Small intestine (tissue), 7 donors: ENCODE results near the gene RASSF3. TPM values are rescaled to one million over a fixed set of nuclear protein-coding genes. Genes with fewer than 3 reads are reported as not detected.
"Not testable (repeated sequence)": the region's sequence is repeated elsewhere in the genome, so short reads cannot be mapped to it uniquely, and the experiment has no call there.

Experiments used
- DNase-seq, 2 donors: peaks; one replicate each; pipeline versions ENCODE4 v3.0.0 to v3.0.0-alpha.2; 2013
- FAIRE-seq: peaks from 2 replicates; lab custom pipeline; 2012; peaks lifted over from hg19 to GRCh38; lab: Jason Lieb, UNC
- H3K27ac ChIP-seq, 3 donors: one replicate each; pipeline ENCODE4 v1.5.1; 2013; ENCODE audit warnings: low read length in 2 of 3, mild to moderate bottlenecking in 2 of 3, control low read depth in 1 of 3, inconsistent platforms in 1 of 3, low read depth in 1 of 3, moderate library complexity in 1 of 3
- H3K27me3 ChIP-seq, 3 donors: one replicate each; pipeline ENCODE4 v1.6.1; 2013; ENCODE audit warnings: low read length in 3 of 3, inconsistent platforms in 1 of 3; ENCODE audit not compliant: control insufficient read depth in 3 of 3, insufficient read depth in 3 of 3
- H3K36me3 ChIP-seq, 3 donors: one replicate each; pipeline ENCODE4 v1.6.1; 2013; ENCODE audit warnings: low read length in 3 of 3, inconsistent platforms in 1 of 3, low read depth in 1 of 3, mild to moderate bottlenecking in 1 of 3, moderate library complexity in 1 of 3; ENCODE audit not compliant: control insufficient read depth in 3 of 3, insufficient read depth in 2 of 3
- H3K4me1 ChIP-seq, 3 donors: one replicate each; pipeline ENCODE4 v1.6.1; 2013; ENCODE audit warnings: low read length in 2 of 3, inconsistent platforms in 1 of 3, low read depth in 1 of 3, mild to moderate bottlenecking in 1 of 3, moderate library complexity in 1 of 3; ENCODE audit not compliant: control insufficient read depth in 3 of 3, insufficient read depth in 2 of 3
- H3K4me3 ChIP-seq, 3 donors: one replicate each; pipeline ENCODE4 v1.5.1; 2013; ENCODE audit warnings: low read length in 3 of 3, control low read depth in 1 of 3, inconsistent platforms in 1 of 3, low read depth in 1 of 3, mild to moderate bottlenecking in 1 of 3, moderate library complexity in 1 of 3
- H3K9me3 ChIP-seq, 2 donors: one replicate each; pipeline ENCODE4 v1.6.1; 2013; ENCODE audit warnings: low read depth in 1 of 2, low read length in 1 of 2; ENCODE audit not compliant: control insufficient read depth in 2 of 2, insufficient read depth in 1 of 2
- WGBS, 3 donors: extraction: QIAGEN DNeasy Blood & Tissue Kit; methylation state at CpG; one replicate each; pipeline ENCODE4 v1.1.7; 2013; 5-methylcytosine and 5-hydroxymethylcytosine counted together
- polyA plus RNA-seq, 4 donors: library from polyadenylated mRNA; stranded (reverse) in 3 of 4; unstranded in 1 of 4; fragments of 200-250 nt in 3 of 4; fragments of 120-200 nt in 1 of 4; gene quantifications; one replicate each; pipeline versions ENCODE4 v1.2.1 to v1.2.3, GENCODE V29; 2013
- donor health status: healthy with polysubstance abuse.
- donor health status: control.
- donor health status: control.
- donor health status: Bipolar disorder and iron deficiency.
- donor health status: healthy.

Gene RASSF3
- polyA plus RNA-seq, 4 donors = 14.9 to 23.3 (median 21.9) TPM

DNA sequence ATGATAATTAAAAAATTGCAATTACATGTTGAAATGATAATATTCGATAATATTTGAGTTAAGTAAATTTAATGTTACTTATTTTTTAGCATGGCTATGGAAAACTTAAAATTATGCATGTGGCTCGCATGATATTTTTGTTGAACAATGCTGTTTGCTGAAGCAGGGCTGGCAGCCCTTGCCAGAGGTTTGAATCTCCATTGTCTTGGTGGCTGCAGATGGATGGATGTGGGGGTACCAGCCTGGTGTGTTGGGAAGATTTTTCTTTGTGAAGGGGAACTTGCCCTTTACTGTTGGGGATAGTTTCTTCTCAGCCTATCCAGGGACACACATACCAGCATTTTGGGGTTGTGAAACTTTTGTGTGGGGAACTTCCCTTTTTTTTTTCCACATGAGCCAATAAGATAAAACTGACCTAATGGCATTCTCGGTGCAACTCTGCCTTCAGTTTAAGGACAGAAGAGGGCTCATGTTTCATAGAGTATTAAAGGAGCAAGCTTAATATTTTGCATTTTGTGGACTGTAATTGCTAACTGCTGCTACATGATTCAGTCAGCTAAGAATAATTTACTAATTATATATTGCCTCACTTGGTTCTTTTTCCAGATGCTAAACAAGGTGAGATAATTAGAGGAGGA is 8.8 kb downstream of the RASSF3 start:
- Histone ChIP-seq H3K36me3 (peaks cover 0 to 9% (median 0%) of the 10 kb centered on the region in 3 donors), H3K4me1 (peaks cover 0 to 7% (median 0%) of the 10 kb centered on the region in 3 donors), H3K27ac (no peak overlapping the region), H3K9me3 (no peaks in the 10 kb centered on the region), H3K4me3 (no peak overlapping the region), H3K27me3 (no peaks in the 10 kb centered on the region)
- WGBS, 3 donors = 73 to 86% (median 78%) methylated on average over 3 of the region's 3 CpGs
- no peak for DNase-seq
- FAIRE-seq = no peak

DNA sequence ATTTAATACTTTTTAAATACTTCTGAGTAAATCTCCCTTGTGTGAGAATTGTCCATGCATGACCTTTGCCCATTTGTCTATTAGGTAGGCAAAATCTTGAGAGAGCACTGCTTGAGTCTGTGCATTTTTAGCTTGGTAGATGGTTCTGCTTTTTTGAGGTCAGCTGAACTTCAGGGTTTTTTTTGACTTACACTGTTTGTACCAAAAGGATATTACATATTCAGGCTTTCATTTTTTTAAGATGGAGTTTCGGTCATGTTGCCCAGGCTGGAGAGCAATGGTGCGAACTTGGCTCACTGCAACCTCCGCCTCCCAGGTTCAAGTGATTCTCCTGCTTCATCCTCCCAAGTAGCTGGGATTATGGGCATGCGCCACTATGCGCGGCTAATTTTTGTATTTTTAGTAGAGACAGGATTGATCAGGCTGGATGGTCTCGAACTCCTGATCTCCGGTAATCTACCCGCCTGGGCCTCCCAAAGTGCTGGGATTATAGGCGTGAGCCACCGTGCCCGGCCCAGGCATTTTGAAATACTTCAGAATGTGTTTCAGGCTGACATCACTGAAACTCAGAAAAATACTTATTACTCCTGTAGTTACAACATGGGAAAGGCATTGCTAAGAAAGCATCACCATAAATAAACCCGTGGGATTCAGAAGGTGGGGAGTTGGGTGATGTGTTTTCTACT is 11.1 kb downstream of the RASSF3 start:
- Histone ChIP-seq H3K27me3 (no peaks in the 10 kb centered on the region), H3K27ac (peak overlapping the region in 2 of 3 donors; percentile 20 to 70), H3K36me3 (peaks cover 0 to 3% (median 0%) of the 10 kb centered on the region in 3 donors), H3K9me3 (no peaks in the 10 kb centered on the region), H3K4me1 (peaks cover 2 to 17% (median 14%) of the 10 kb centered on the region in 3 donors), H3K4me3 (no peak overlapping the region)
- WGBS, 3 donors = 82 to 98% (median 92%) methylated on average over 13 of the region's 13 CpGs
- FAIRE-seq (no peak), DNase-seq (no peak)

GRCh38 chr12:64624035-64624434 is 13.7 kb downstream of the RASSF3 start:
- Histone ChIP-seq H3K4me3 (no peak overlapping the region), H3K27me3 (no peaks in the 10 kb centered on the region), H3K4me1 (peaks cover 2 to 24% (median 14%) of the 10 kb centered on the region in 3 donors), H3K27ac (no peak overlapping the region), H3K9me3 (no peaks in the 10 kb centered on the region), H3K36me3 (peaks cover 0 to 5% (median 0%) of the 10 kb centered on the region in 3 donors)
- no peak for DNase-seq
- WGBS, 3 donors = 94 to 97% (median 96%) methylated on average over 4 of the region's 4 CpGs
- FAIRE-seq = no peak

DNA sequence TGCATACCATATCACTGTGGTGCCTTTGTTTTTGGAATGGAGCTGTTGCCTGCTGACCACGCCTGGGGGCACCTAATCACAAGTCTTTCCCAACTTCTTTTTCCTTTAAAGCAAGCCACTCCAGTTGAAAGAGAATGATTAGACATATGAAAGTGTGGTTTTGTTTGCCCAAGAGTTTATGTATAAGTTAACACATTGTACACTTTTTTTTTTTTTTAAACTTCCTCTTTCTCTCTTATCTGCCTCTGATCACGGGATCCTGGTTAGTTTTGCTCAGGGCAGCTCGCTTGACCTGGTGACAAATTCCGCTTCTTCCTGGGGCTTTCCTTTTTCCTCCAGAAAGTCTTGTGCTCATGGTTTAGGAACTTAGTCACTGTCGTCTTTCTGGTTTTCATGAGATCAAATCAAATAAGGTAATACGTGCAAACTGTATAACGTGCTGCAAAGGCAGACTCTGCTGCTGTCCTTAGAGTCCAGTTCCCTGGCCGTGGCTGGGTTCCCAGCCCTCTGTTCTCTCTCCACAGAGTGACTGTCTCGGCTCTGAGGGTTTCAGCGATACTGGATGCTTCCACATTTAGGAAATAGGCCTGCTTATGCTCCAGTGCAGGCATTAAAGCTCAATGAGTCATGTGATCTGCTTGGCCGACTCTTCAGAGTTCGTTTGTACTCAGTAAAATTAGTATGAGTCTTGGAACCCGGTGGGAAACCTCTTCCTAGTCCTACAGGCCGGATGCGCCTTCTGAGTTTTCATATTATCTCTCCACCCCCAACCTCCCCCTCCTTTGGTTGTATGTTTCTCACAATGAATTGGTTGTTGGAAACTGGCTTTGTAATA is 15.2 kb downstream of the RASSF3 start:
- peak; percentile 80 to 92 for DNase-seq
- FAIRE-seq = no peak
- H3K36me3 ChIP-seq = peaks cover 0 to 11% (median 0%) of the 10 kb centered on the region in 3 donors
- H3K4me1 ChIP-seq = peaks cover 2 to 24% (median 14%) of the 10 kb centered on the region in 3 donors
- no peaks in the 10 kb centered on the region for H3K9me3 ChIP-seq
- 9 to 18% (median 10%) methylated on average over 15 of the region's 15 CpGs for WGBS, 3 donors
- peak overlapping the region in 2 of 3 donors; percentile 29 to 41 for H3K4me3 ChIP-seq
- H3K27me3 ChIP-seq = no peaks in the 10 kb centered on the region
- peak overlapping the region; percentile 78 to 99 (median 94) for H3K27ac ChIP-seq

DNA sequence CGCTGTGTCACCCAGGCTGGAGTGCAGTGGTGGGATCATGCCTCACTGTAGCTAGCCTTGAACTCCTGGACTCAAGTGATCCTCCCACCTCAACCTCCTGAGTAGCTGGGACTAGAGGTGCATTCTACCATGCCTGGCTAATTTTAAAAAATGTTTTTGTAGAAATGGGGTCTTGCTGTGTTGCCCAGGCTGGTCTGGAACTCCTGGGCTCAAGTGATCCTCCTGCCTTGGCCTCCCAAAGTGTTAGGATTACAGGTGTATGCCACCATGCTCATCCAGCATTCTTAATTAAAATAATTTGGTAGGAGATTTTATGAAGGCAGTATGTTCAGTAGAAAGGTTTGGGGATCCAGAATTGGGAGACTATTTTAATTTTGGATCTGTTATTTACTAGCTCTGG is 16.3 kb downstream of the RASSF3 start:
- H3K4me3 ChIP-seq, H3K9me3 ChIP-seq, H3K27me3 ChIP-seq, DNase-seq, FAIRE-seq: not testable (repeated sequence)
- H3K27ac ChIP-seq = peak overlapping the region in 1 of 3 donors; percentile 77
- H3K4me1 ChIP-seq = peaks cover 2 to 24% (median 14%) of the 10 kb centered on the region in 3 donors
- peaks cover 0 to 15% (median 0%) of the 10 kb centered on the region in 3 donors for H3K36me3 ChIP-seq
- 96 to 97% (median 97%) methylated on average over 1 of the region's 1 CpG for WGBS, 3 donors

DNA sequence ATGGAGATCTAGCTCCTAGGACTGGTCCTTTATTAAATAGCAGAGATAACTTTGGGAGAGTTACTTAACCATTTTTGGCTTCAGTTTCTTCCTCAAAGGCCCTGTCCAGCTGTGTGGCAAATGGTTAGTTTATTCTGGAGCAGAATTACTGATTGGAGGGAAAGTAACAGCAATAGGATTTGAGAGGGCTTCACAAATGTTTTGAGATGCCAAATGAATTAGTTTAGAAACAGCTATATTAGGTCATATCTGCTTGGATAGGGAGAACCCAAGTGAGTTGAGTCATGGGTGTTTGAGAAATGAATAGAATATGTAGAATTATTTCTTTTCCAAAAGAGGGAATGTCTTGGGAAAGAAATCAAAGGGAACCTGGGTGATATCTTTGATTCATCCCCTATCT is 17.5 kb downstream of the RASSF3 start:
- DNase-seq (no peak), FAIRE-seq (no peak)
- H3K4me3 ChIP-seq = no peak overlapping the region
- peak overlapping the region in 1 of 3 donors; percentile 11 for H3K27ac ChIP-seq
- H3K27me3 ChIP-seq = no peaks in the 10 kb centered on the region
- peaks cover 2 to 24% (median 14%) of the 10 kb centered on the region in 3 donors for H3K4me1 ChIP-seq
- peaks cover 0 to 17% (median 0%) of the 10 kb centered on the region in 3 donors for H3K36me3 ChIP-seq
- H3K9me3 ChIP-seq = peaks cover 0 to 3% of the 10 kb centered on the region in 2 donors

DNA sequence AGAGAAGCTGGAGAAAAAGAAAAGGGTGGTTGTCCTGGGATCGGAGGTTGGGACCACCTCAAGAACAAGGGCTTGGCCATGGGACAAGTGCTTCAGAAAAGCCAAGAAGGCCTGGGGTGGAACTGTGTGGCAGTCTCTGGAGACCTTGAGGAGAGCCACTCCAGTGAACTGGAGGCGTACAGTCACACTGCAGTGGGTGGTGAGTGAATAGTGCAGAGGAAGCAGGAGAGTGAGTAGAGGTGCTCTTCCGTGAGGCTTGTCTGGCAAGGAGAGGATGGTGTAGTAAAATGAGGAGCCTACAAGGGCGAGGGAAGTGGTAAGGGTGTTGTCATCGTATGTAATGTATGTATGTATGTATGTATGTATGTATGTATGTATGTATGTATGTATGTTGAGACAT is 20.9 kb downstream of the RASSF3 start:
- Histone ChIP-seq H3K4me1 (peaks cover 0 to 7% (median 5%) of the 10 kb centered on the region in 3 donors), H3K4me3 (no peak overlapping the region), H3K36me3 (peaks cover 0 to 16% (median 0%) of the 10 kb centered on the region in 3 donors), H3K9me3 (peaks cover 0 to 7% of the 10 kb centered on the region in 2 donors), H3K27me3 (no peaks in the 10 kb centered on the region), H3K27ac (no peak overlapping the region)
- DNase-seq (no peak), FAIRE-seq (no peak)
- 93 to 95% (median 93%) methylated on average over 5 of the region's 5 CpGs for WGBS, 3 donors
